Liver (tissue), 9 donors: ENCODE measurements around the gene PHC3. TPM values are rescaled to one million over a fixed set of nuclear protein-coding genes. Genes with fewer than 3 reads are reported as not detected.

Experiments used
- DNase-seq: peaks from one replicate; pipeline ENCODE4 v3.0.0-alpha.2; 2017; ENCODE audit warnings: low spot score
- H3K27ac ChIP-seq, 2 donors: one replicate each; pipeline ENCODE4 v1.7.0; 2013; ENCODE audit warnings: inconsistent platforms in 2 of 2, low read length in 2 of 2, control low read depth in 1 of 2, low read depth in 1 of 2, mild to moderate bottlenecking in 1 of 2
- H3K27me3 ChIP-seq, 4 donors: one replicate each; pipeline versions ENCODE4 v1.6.1 to v1.7.0; 2013; ENCODE audit warnings: low read length in 3 of 4, inconsistent platforms in 1 of 4, mild to moderate bottlenecking in 1 of 4, moderate library complexity in 1 of 4; ENCODE audit not compliant: control insufficient read depth in 4 of 4, insufficient read depth in 4 of 4
- H3K36me3 ChIP-seq, 4 donors: one replicate each; pipeline versions ENCODE4 v1.6.1 to v1.7.0; 2013; ENCODE audit warnings: low read length in 3 of 4, mild to moderate bottlenecking in 3 of 4, low read depth in 1 of 4, moderate library complexity in 1 of 4; ENCODE audit not compliant: control insufficient read depth in 4 of 4, insufficient read depth in 3 of 4
- H3K4me1 ChIP-seq, 4 donors: one replicate each; pipeline versions ENCODE4 v1.6.1 to v1.7.0; 2013; ENCODE audit warnings: low read length in 3 of 4, mild to moderate bottlenecking in 3 of 4, moderate library complexity in 1 of 4; ENCODE audit not compliant: control insufficient read depth in 4 of 4, insufficient read depth in 4 of 4
- H3K4me3 ChIP-seq, 3 donors: one replicate each; pipeline versions ENCODE4 v1.6.1 to v1.7.0; 2013; ENCODE audit warnings: low read length in 3 of 3, control low read depth in 1 of 3, low read depth in 1 of 3, mild to moderate bottlenecking in 1 of 3
- H3K9ac ChIP-seq, 2 donors: one replicate each; pipeline ENCODE4 v1.7.0; 2013; ENCODE audit warnings: low read length in 2 of 2, mild to moderate bottlenecking in 2 of 2, moderate library complexity in 2 of 2, control low read depth in 1 of 2, low read depth in 1 of 2
- H3K9me3 ChIP-seq, 4 donors: one replicate each; pipeline versions ENCODE4 v1.6.1 to v1.7.0; 2013; ENCODE audit warnings: low read length in 3 of 4; ENCODE audit not compliant: control insufficient read depth in 4 of 4
- ATF3 ChIP-seq: IDR thresholded peaks from 2 replicates; pipeline ENCODE4 v1.6.1; 2016; ENCODE audit warnings: antibody characterized with exemption
- EGR1 ChIP-seq, 2 donors: IDR thresholded peaks; 2 replicates each; pipeline ENCODE4 v1.6.1; 2016 to 2018; ENCODE audit warnings: antibody characterized with exemption in 2 of 2, low read depth in 2 of 2
- FOXA1 ChIP-seq: IDR thresholded peaks from 2 replicates; pipeline ENCODE4 v1.6.1; 2016; ENCODE audit warnings: antibody characterized with exemption
- FOXA2 ChIP-seq: IDR thresholded peaks from 2 replicates; pipeline ENCODE4 v1.6.1; 2016; ENCODE audit warnings: antibody characterized with exemption
- GABPA ChIP-seq, 2 donors: IDR thresholded peaks in 1 of 2; conservative IDR thresholded peaks in 1 of 2; 2 replicates each; pipeline ENCODE4 v1.6.1; 2016; ENCODE audit warnings: antibody characterized with exemption in 2 of 2, mild to moderate bottlenecking in 1 of 2, moderate library complexity in 1 of 2
- HNF4A ChIP-seq, 2 donors: conservative IDR thresholded peaks; 2 replicates each; pipeline ENCODE4 v1.6.1; 2016; ENCODE audit warnings: antibody characterized with exemption in 2 of 2, mild to moderate bottlenecking in 2 of 2
- HNF4G ChIP-seq: IDR thresholded peaks from 2 replicates; pipeline ENCODE4 v1.6.1; 2016; ENCODE audit warnings: antibody characterized with exemption
- JUND ChIP-seq, 2 donors: IDR thresholded peaks; 2 replicates each; pipeline ENCODE4 v1.6.1; 2016; ENCODE audit warnings: antibody characterized with exemption in 2 of 2
- MAX ChIP-seq: IDR thresholded peaks from 2 replicates; pipeline ENCODE4 v1.6.1; 2016; ENCODE audit warnings: antibody characterized with exemption
- NR2F2 ChIP-seq: IDR thresholded peaks from 2 replicates; pipeline ENCODE4 v1.6.1; 2016; ENCODE audit warnings: antibody characterized with exemption
- REST ChIP-seq: IDR thresholded peaks from 2 replicates; pipeline ENCODE4 v1.6.1; 2016; ENCODE audit warnings: antibody characterized with exemption, mild to moderate bottlenecking
- SP1 ChIP-seq: IDR thresholded peaks from 2 replicates; pipeline ENCODE4 v1.6.1; 2018; ENCODE audit warnings: antibody characterized with exemption, mild to moderate bottlenecking
- TAF1 ChIP-seq: conservative IDR thresholded peaks from 2 replicates; pipeline ENCODE4 v1.6.1; 2016; ENCODE audit warnings: antibody characterized with exemption, mild to moderate bottlenecking
- YY1 ChIP-seq: IDR thresholded peaks from 2 replicates; pipeline ENCODE4 v1.6.1; 2016; ENCODE audit warnings: antibody characterized with exemption, mild to moderate bottlenecking
- ZBTB33 ChIP-seq: IDR thresholded peaks from 2 replicates; pipeline ENCODE4 v1.6.1; 2016; ENCODE audit warnings: antibody characterized with exemption
- WGBS: extraction: QIAGEN DNeasy Blood & Tissue Kit; methylation state at CpG from one replicate; pipeline ENCODE4 v1.1.7; 2013; 5-methylcytosine and 5-hydroxymethylcytosine counted together
- polyA plus RNA-seq, 2 donors: library from polyadenylated mRNA; stranded (reverse) in 1 of 2; unstranded in 1 of 2; fragments of 200-250 nt in 1 of 2; fragments of >200 nt in 1 of 2; fragmentation: Nextera tagmentation in 1 of 2; extraction: Ambion mirVana in 1 of 2; gene quantifications; one replicate each; pipeline versions ENCODE4 v1.2.1 to v1.2.3, GENCODE V29; 2013 to 2015
- total RNA-seq, 2 donors: library from RNA; depleted of rRNA; stranded (reverse); fragments of >200 nt; gene quantifications; one replicate each; pipeline ENCODE4 v1.2.3, GENCODE V29; 2014
- TF ChIP-seq, protein P1 (sequence below): fragments of 150-350 bp; IDR thresholded peaks from 2 replicates; pipeline ENCODE4 v1.5.1; 2017; ENCODE audit warnings: improper control_type of control experiment, low read depth, low read length; ENCODE audit not compliant: missing input control
- donor health status: healthy.
- donor health status: healthy.
- donor health status: healthy.
- donor health status: healthy.
- donor health status: healthy.

The PHC3 gene
- total and polyA plus RNA-seq, 4 donors: 3.9 to 44.7 (median 24.2) TPM

DNA sequence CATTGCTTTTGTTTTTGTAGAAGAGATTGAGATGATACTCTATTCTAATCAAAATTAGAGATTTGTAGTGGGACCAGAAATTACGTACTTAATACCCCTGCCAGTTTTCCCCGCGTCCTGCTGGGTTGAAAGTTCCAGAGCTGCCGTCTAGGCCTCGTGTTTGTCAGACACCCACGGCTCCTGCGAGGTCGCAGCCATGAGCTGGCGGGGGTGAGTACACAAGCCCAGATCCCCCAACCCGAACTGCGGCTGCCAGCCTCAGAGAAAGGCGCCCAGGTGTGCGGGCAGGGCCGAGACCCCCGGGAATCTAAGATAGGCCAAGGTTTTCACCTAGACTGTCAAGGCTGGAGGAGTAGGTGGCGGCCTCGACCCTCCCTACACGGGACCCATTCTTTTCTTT is 117.4 kb downstream of the PHC3 start:
- no peak for TF ChIP-seq SP1
- TF ChIP-seq, protein P1, sequence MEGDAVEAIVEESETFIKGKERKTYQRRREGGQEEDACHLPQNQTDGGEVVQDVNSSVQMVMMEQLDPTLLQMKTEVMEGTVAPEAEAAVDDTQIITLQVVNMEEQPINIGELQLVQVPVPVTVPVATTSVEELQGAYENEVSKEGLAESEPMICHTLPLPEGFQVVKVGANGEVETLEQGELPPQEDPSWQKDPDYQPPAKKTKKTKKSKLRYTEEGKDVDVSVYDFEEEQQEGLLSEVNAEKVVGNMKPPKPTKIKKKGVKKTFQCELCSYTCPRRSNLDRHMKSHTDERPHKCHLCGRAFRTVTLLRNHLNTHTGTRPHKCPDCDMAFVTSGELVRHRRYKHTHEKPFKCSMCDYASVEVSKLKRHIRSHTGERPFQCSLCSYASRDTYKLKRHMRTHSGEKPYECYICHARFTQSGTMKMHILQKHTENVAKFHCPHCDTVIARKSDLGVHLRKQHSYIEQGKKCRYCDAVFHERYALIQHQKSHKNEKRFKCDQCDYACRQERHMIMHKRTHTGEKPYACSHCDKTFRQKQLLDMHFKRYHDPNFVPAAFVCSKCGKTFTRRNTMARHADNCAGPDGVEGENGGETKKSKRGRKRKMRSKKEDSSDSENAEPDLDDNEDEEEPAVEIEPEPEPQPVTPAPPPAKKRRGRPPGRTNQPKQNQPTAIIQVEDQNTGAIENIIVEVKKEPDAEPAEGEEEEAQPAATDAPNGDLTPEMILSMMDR: no peak
- no peak for TF ChIP-seq HNF4A (conservative IDR thresholded peaks at IDR 0.05)
- no peak for TF ChIP-seq MAX
- TF ChIP-seq FOXA1: no peak
- TF ChIP-seq HNF4G: no peak
- no peak for TF ChIP-seq YY1
- TF ChIP-seq NR2F2: no peak
- no peak overlapping the region for H3K4me3 ChIP-seq
- 94% methylated on average over 18 of the region's 18 CpGs for WGBS
- peaks cover 0 to 1% (median 0%) of the 10 kb centered on the region in 4 donors for H3K36me3 ChIP-seq
- no peaks in the 10 kb centered on the region for H3K4me1 ChIP-seq
- no peak for DNase-seq
- H3K27me3 ChIP-seq: no peaks in the 10 kb centered on the region
- H3K9me3 ChIP-seq: no peaks in the 10 kb centered on the region
- H3K27ac ChIP-seq: no peak overlapping the region
- H3K9ac ChIP-seq: no peak overlapping the region

DNA sequence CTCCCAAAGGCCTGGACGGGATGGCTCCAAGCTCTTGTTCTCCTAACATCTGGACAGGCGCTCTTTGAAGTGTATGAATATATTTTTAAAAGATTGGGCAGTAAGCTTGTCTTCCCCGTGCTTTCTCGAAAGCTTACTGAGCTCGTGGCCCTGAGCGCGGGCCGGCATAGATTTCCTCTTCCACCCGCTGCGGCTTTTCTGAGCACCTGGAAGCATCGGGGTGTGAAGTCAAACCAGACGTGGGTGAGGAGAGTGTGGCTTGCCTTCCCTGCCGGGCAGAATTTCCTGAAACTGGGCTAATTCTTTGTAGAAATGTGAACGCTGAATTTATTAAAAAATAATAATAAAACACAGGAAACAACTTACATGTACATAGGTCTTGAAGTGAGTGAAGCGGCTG is 117.8 kb downstream of the PHC3 start:
- 95% methylated on average over 15 of the region's 15 CpGs for WGBS
- no peaks in the 10 kb centered on the region for H3K36me3 ChIP-seq
- no peak overlapping the region for H3K4me3 ChIP-seq
- no peak for TF ChIP-seq REST
- no peak for TF ChIP-seq TAF1
- TF ChIP-seq ATF3: no peak
- no peak for TF ChIP-seq HNF4G
- no peak for TF ChIP-seq JUND (IDR thresholded peaks at IDR 0.05)
- TF ChIP-seq GABPA (IDR thresholded peaks at IDR 0.05 in 1 of 2, conservative IDR thresholded peaks at IDR 0.05 in 1 of 2): no peak
- no peak for TF ChIP-seq SP1
- no peak for DNase-seq
- H3K9me3 ChIP-seq: no peaks in the 10 kb centered on the region
- H3K27ac ChIP-seq: no peak overlapping the region
- H3K4me1 ChIP-seq: no peaks in the 10 kb centered on the region
- H3K9ac ChIP-seq: no peak overlapping the region
- no peaks in the 10 kb centered on the region for H3K27me3 ChIP-seq

- no peaks in the 10 kb centered on the region for H3K36me3 ChIP-seq
- H3K9ac ChIP-seq: no peak overlapping the region
- 95% methylated on average over 16 of the region's 16 CpGs for WGBS
- no peaks in the 10 kb centered on the region for H3K4me1 ChIP-seq
- no peaks in the 10 kb centered on the region for H3K27me3 ChIP-seq
- no peak for DNase-seq
- no peak overlapping the region for H3K27ac ChIP-seq
- H3K9me3 ChIP-seq: no peaks in the 10 kb centered on the region
- H3K4me3 ChIP-seq: no peak overlapping the region
- TF ChIP-seq FOXA2: no peak
- no peak for TF ChIP-seq HNF4G
- no peak for TF ChIP-seq FOXA1
- no peak for TF ChIP-seq GABPA (IDR thresholded peaks at IDR 0.05 in 1 of 2, conservative IDR thresholded peaks at IDR 0.05 in 1 of 2)
- no peak for TF ChIP-seq EGR1 (IDR thresholded peaks at IDR 0.05; ENCODE audit: low read depth in 2 of 2)
- no peak for TF ChIP-seq NR2F2
- TF ChIP-seq YY1: no peak
- no peak for TF ChIP-seq ATF3
- TF ChIP-seq REST: no peak
- TF ChIP-seq JUND (IDR thresholded peaks at IDR 0.05): no peak
- TF ChIP-seq SP1: no peak
- TF ChIP-seq ZBTB33: no peak
Measured at GRCh38 chr3:170062769-170063168, 118.8 kb downstream of the PHC3 start.
